ENCODE results near the gene MYH3.
A peak's percentile ranks its signal among the peaks of the same experiment; 100 is the strongest.
"Not testable (repeated sequence)": the region's sequence is repeated elsewhere in the genome, so short reads cannot be mapped to it uniquely, and the experiment has no call there.

Gene MYH3

GRCh38 chr17:10657148-10657547, at the start of gene MYH3:
Gene MYH3, minus strand, starts transcription at chr17:10657309. Its CDS starts 2,245 bp downstream, at chr17:10655064.
- no peak within 1 kb of the TSS for H3K27ac ChIP-seq
- H3K4me3 ChIP-seq, result no peak within 1 kb of the TSS

GRCh38 chr17:10705727-10706126, 48.6 kb upstream of the MYH3 start:
- Histone ChIP-seq H3K27ac (no peak overlapping the region), H3K4me3 (no peak overlapping the region)

- Histone ChIP-seq H3K4me3 (no peak overlapping the region), H3K27ac (no peak overlapping the region)
Measured at GRCh38 chr17:10702574-10702973, 45.5 kb upstream of the MYH3 start.

DNA sequence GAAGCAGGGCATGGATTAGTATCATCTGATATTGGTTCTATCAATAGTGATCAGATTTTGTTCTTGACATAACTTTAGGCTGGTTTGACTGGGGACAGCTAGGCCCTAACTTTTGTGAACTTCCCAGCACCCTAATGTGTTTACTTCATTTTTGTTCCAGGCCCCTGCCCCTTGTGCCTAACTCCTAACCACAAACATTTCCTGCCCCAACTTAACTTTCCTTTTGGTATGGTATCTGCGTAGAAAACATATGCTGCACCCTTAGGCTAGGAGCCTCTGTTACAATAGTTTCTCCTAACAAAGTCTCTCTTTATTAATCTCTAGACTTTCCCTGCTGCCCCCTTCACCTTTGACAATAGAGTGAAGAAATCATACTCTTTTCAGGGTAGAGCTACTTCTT, 42.7 kb upstream of the MYH3 start:
- peak overlapping the region in 1 of 21 experiments; percentile 6 for H3K27ac ChIP-seq
- no peak overlapping the region for H3K4me3 ChIP-seq

- Histone ChIP-seq H3K27ac (peak overlapping the region in 20 of 21 experiments; percentile 84 to 99 (median 94)), H3K4me3 (peak overlapping the region; percentile 64 to 100 (median 97))
Measured at GRCh38 chr17:10698096-10698818, 41.1 kb upstream of the MYH3 start.

- peak within 1 kb of the TSS; percentile 64 to 100 (median 97) for H3K4me3 ChIP-seq
- H3K27ac ChIP-seq, result peak within 1 kb of the TSS; percentile 74 to 99 (median 93)
Measured at GRCh38 chr17:10697092-10698081, 40.3 kb upstream of the MYH3 start, which contains the start of the genes ADPRM and SCO1. Gene ADPRM, plus strand, starts transcription at chr17:10697594. Its CDS starts 7,333 bp downstream, at chr17:10704927. Gene SCO1, minus strand, starts transcription at chr17:10697533. Its CDS starts 26 bp downstream, at chr17:10697507.

DNA sequence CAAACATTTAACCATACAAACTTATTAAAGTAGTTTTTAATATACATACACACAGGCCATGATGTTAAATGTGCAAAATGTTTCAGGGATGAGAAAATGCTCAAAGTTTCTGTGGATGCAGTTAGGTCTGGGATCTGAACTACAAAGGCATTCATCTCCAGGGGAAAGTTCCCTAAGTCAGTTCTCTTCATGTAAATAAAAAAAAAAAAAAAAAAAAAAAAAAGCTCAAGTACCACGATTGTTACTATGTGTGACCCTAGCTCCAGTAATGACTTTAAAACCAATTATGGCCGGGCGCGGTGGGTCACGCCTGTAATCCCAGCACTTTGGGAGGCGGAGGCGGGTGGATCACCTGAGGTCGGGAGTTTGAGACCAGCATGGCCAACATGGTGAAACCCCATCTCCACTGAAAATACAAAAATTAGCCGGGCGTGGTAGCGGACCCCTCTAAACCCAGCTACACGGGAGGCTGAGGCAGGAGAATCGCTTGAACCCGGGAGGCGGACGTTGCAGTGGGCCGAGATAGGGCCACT, 38.8 kb upstream of the MYH3 start:
- H3K4me3 ChIP-seq, result peak overlapping the region in 3 of 7 experiments; percentile 93 to 98 (median 97)
- not testable (repeated sequence) for H3K27ac ChIP-seq

- Histone ChIP-seq H3K4me3 (no peak overlapping the region), H3K27ac (no peak overlapping the region)
Measured at GRCh38 chr17:10687499-10687898, 30.4 kb upstream of the MYH3 start.

- Histone ChIP-seq H3K4me3 (no peak overlapping the region), H3K27ac (no peak overlapping the region)
Measured at GRCh38 chr17:10683853-10684252, 26.7 kb upstream of the MYH3 start.

- Histone ChIP-seq H3K27ac (no peak overlapping the region), H3K4me3 (no peak overlapping the region)
Measured at GRCh38 chr17:10681866-10682446, 24.8 kb upstream of the MYH3 start.

- no peak overlapping the region for H3K4me3 ChIP-seq
- no peak overlapping the region for H3K27ac ChIP-seq
Measured at GRCh38 chr17:10674704-10675103, 17.6 kb upstream of the MYH3 start.

- H3K4me3 ChIP-seq, result no peak overlapping the region
- H3K27ac ChIP-seq, result no peak overlapping the region
Measured at GRCh38 chr17:10673312-10673711, 16.2 kb upstream of the MYH3 start.

DNA sequence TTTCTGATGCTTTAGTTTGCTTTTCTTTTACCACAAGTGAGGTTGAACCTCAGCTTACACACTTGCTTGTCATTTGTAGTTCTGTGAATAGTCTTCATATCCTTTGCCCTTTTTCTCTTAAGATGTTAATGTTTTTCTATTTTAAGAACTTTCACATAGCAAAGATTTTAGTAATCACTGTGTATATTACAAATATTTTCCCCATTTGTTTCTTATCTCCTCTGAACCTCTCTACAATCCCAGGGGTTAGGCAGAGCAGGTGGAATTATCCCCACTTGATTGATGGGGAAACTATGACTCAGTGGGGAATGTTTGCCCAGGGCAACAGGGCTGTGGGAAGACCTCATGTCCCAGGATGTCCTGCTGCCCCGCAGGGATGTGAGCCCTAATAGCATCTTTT, 11.7 kb upstream of the MYH3 start:
- Histone ChIP-seq H3K27ac (no peak overlapping the region), H3K4me3 (no peak overlapping the region)

GRCh38 chr17:10666906-10667305, 9.8 kb upstream of the MYH3 start:
- Histone ChIP-seq H3K27ac (no peak overlapping the region), H3K4me3 (no peak overlapping the region)

DNA sequence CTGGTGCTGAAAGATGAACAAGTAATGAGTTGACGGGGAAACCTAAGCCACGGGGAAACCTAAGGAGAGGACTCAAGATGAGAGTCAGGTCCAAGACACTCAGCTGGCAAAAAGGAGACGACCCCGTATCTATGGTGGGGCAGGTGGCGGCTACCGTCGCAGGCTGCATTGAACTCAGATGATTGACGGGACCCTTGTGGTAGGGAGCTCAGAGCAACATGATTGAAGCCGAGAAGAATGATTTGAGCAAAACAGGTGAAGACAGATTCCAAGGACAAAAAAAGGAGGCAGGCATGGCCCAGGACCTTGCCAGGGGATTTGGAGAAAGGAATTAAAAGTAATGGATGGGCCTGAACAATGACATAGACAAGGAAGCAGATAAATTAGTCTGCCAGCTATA, 7.5 kb upstream of the MYH3 start:
- H3K4me3 ChIP-seq, result no peak overlapping the region
- no peak overlapping the region for H3K27ac ChIP-seq

GRCh38 chr17:10663231-10663630, 6.1 kb upstream of the MYH3 start:
- Histone ChIP-seq H3K4me3 (no peak overlapping the region), H3K27ac (no peak overlapping the region)

- no peak overlapping the region for H3K27ac ChIP-seq
Measured at GRCh38 chr17:10661437-10661836, 4.3 kb upstream of the MYH3 start.

GRCh38 chr17:10657879-10658278, 770 bp upstream of the MYH3 start:
- H3K4me3 ChIP-seq, result no peak overlapping the region
- H3K27ac ChIP-seq, result no peak overlapping the region

More at GRCh38 chr17:10661437-10661836, 4.3 kb upstream of the MYH3 start:
- no peak overlapping the region for H3K4me3 ChIP-seq

DNA sequence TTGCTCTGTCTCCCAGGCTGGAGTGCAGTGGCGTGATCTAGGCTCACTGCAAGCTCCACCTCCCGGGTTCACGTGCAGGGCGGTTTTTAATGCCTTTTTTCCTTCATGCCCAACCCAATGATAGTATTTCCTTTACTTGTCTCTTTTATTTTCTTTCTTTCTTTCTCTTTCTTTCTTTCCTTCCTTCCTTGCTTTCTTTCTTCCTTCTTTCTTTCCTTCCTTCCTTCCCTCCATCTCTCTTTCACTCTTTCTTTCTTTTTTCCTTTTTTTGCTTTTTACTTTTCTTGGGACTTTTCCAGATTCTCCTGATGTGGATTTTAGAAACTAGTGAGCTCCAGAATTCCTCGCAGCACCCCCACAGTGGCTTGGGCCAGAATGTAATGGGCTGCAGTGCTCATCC, 3.1 kb downstream of the MYH3 start:
- H3K4me3 ChIP-seq, result no peak overlapping the region
- no peak overlapping the region for H3K27ac ChIP-seq
